T-cell (primary cell): Measurements from ENCODE around the gene SETD5. TPM values are rescaled to one million over a fixed set of nuclear protein-coding genes. Genes with fewer than 3 reads are reported as not detected.

Source experiments
- ATAC-seq, 4 experiments: fragments of 200-7000 bp in 3 of 4; fragments of 150-1000 bp in 1 of 4; cut with Tn5 transposase; replicated peaks in 1 of 4; 1 replicate in 3 of 4; 2 replicates in 1 of 4; pipeline ENCODE4 v1.10.0; 2021; ENCODE audit warnings: moderate library complexity in 3 of 4, mild to moderate bottlenecking in 2 of 4, moderate number of reproducible peaks in 1 of 4
- CTCF ChIA-PET, 2 donors: fragments of 300-600 bp; sonication (Branson Sonifier 250); formaldehyde crosslinking; loops; one replicate each; lab custom pipeline; 2022; ENCODE audit warnings: antibody characterized with exemption in 2 of 2; lab: Charles Lee
- POLR2A ChIA-PET, 2 donors: fragments of 300-600 bp; sonication (Branson Sonifier 250); formaldehyde crosslinking; loops; one replicate each; lab custom pipeline; 2022; ENCODE audit warnings: antibody characterized with exemption in 2 of 2; lab: Charles Lee
- DNase-seq, 35 experiments: peaks; one replicate each; pipeline versions ENCODE4 v3.0.0 to v3.0.0-alpha.2; 2013 to 2023
- H3K27ac ChIP-seq: one replicate; pipeline ENCODE4 v1.5.1; 2013; ENCODE audit warnings: low read length
- H3K27me3 ChIP-seq, 2 experiments: replicated peaks in 1 of 2; 1 replicate in 1 of 2; 2 replicates in 1 of 2; pipeline versions ENCODE4 v1.6.1 to v1.7.0; 2013; ENCODE audit warnings: low read length in 1 of 2, mixed read lengths in 1 of 2; ENCODE audit not compliant: control insufficient read depth in 2 of 2, insufficient read depth in 2 of 2; ENCODE audit errors: extremely low read depth in 1 of 2
- H3K36me3 ChIP-seq, 2 donors: 1 replicate in 1 of 2; 2 replicates in 1 of 2; pipeline versions ENCODE4 v1.6.1 to v1.7.0; 2013; ENCODE audit warnings: low read length in 1 of 2; ENCODE audit not compliant: control insufficient read depth in 2 of 2, insufficient read depth in 1 of 2; ENCODE audit errors: extremely low read depth in 1 of 2
- H3K4me1 ChIP-seq, 2 experiments: 1 replicate in 1 of 2; 2 replicates in 1 of 2; pipeline versions ENCODE4 v1.6.1 to v1.7.0; 2013; ENCODE audit warnings: low read length in 2 of 2, mixed read lengths in 1 of 2; ENCODE audit not compliant: insufficient read depth in 2 of 2, control insufficient read depth in 1 of 2; ENCODE audit errors: extremely low read depth in 1 of 2
- H3K4me3 ChIP-seq, 2 donors: 1 replicate in 1 of 2; 2 replicates in 1 of 2; pipeline versions ENCODE4 v1.5.1 to v1.7.0; 2013; ENCODE audit warnings: mild to moderate bottlenecking in 2 of 2, low read length in 1 of 2, moderate library complexity in 1 of 2; ENCODE audit not compliant: control insufficient read depth in 1 of 2; ENCODE audit errors: extremely low read depth in 1 of 2
- H3K9me3 ChIP-seq: 2 replicates; pipeline ENCODE4 v1.7.0; 2013
- H3K27ac Mint-ChIP-seq, 2 donors: one replicate each; pipeline ENCODE4 v1.8.0; 2020 to 2021; ENCODE audit warnings: mild to moderate bottlenecking in 2 of 2, mixed read lengths in 2 of 2
- H3K27me3 Mint-ChIP-seq, 2 donors: one replicate each; pipeline ENCODE4 v1.8.0; 2021 to 2022; ENCODE audit warnings: mixed read lengths in 2 of 2
- H3K36me3 Mint-ChIP-seq: one replicate; pipeline ENCODE4 v1.8.0; 2021; ENCODE audit warnings: mixed read lengths
- H3K4me1 Mint-ChIP-seq, 3 donors: one replicate each; pipeline ENCODE4 v1.8.0; 2020 to 2022; ENCODE audit warnings: mixed read lengths in 3 of 3, mild to moderate bottlenecking in 1 of 3
- H3K4me3 Mint-ChIP-seq, 3 donors: one replicate each; pipeline ENCODE4 v1.8.0; 2020 to 2022; ENCODE audit warnings: mild to moderate bottlenecking in 3 of 3, mixed read lengths in 3 of 3, moderate library complexity in 3 of 3
- H3K9me3 Mint-ChIP-seq, 3 donors: one replicate each; pipeline ENCODE4 v1.8.0; 2020 to 2022; ENCODE audit warnings: mixed read lengths in 3 of 3
- WGBS: methylation state at CpG from one replicate; pipeline ENCODE4 v1.1.5; 2013; ENCODE audit warnings: missing lambda C conversion rate; ENCODE audit not compliant: insufficient coverage; 5-methylcytosine and 5-hydroxymethylcytosine counted together
- total RNA-seq, 35 experiments: library from RNA in 6 of 35; stranded (reverse) in 6 of 35; fragments of 120-200 nt in 1 of 35; gene quantifications; one replicate each; pipeline versions ENCODE4 v1.2.1 to v1.2.4 and lab custom pipeline; 2013 to 2026

The SETD5 gene
- total RNA-seq, 5 donors from 2014 or later (not counting 1 experiment from before 2014, with no cell fraction given): 119 to 131 (median 125) TPM

DNA sequence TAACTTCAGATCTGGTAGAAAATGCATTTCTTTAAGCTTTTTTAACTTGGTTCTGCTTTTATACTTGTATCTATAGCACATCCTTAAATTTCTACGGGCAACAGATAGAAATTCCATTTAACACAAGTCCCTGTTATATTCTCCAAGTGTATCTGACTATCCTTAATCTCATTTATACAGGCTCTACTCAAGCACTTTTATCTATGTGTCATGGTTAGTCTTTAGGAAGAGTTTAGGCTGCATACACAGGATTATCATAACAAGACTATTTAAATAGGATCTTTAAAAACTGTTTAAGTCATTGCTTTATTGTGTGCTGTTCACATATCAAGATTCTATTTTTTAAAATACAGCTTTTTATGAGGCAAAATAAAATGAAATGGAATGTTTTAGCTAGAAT, 52.7 kb downstream of the SETD5 start:
- ATAC-seq (no peak), DNase-seq (no peak)
- Mint-ChIP-seq H3K4me1 (peaks cover 15 to 31% (median 23%) of the 10 kb centered on the region in 3 donors), H3K36me3 (peaks cover 54% of the 10 kb centered on the region), H3K9me3 (no peaks in the 10 kb centered on the region), H3K27ac (peak overlapping the region in 1 of 2 donors; percentile 17), H3K4me3 (no peak overlapping the region), H3K27me3 (no peaks in the 10 kb centered on the region)
- WGBS: no CpG with 5 or more reads among the region's 1 CpG
- H3K4me3 ChIP-seq: no peak overlapping the region
- no peaks in the 10 kb centered on the region for H3K9me3 ChIP-seq
- H3K27me3 ChIP-seq: no peaks in the 10 kb centered on the region
- ChIA-PET CTCF (interaction anchor here (0.5 to 1.7 kb wide), 3 partner anchors 26 to 807 kb away, joined by 4 to 8 read pairs (median 5); no protein-coding TSS in a partner anchor), POLR2A (no interaction called here)
- H3K36me3 ChIP-seq: peaks cover 11 to 77% of the 10 kb centered on the region in 2 donors
- H3K27ac ChIP-seq: no peak overlapping the region
- H3K4me1 ChIP-seq: peaks cover 0 to 4% of the 10 kb centered on the region in 2 experiments

DNA sequence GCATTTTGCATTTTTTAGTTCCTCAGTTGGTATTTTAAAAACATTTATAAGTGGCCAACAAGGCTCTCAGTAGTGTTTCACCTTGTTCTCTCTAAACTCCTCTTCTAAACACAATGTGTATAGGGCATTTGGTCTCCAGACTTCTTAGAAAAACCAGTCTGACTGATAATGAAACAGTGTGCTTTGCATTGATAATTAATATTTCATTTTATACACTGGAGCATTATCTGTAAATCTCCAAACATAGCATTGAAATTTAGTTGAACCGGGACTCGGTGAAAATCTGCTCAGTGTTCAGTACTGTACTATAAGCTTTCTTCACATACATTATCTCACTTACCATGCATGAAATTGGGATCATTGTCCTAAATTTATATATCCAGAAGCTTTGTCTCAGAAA, 53.6 kb downstream of the SETD5 start:
- Histone ChIP-seq H3K27me3 (no peaks in the 10 kb centered on the region), H3K36me3 (peaks cover 11 to 74% of the 10 kb centered on the region in 2 donors), H3K4me3 (no peak overlapping the region), H3K27ac (no peak overlapping the region), H3K4me1 (peaks cover 0 to 4% of the 10 kb centered on the region in 2 experiments), H3K9me3 (no peaks in the 10 kb centered on the region)
- Mint-ChIP-seq H3K27me3 (no peaks in the 10 kb centered on the region), H3K4me3 (no peak overlapping the region), H3K4me1 (peaks cover 15 to 31% (median 23%) of the 10 kb centered on the region in 3 donors), H3K27ac (peak overlapping the region in 1 of 2 donors; percentile 89), H3K9me3 (no peaks in the 10 kb centered on the region), H3K36me3 (peaks cover 52% of the 10 kb centered on the region)
- no CpG with 5 or more reads among the region's 2 CpGs for WGBS
- CTCF ChIA-PET: interaction anchor here in 1 of 2 donors (1.7 kb wide), 1 partner anchor 98 kb away, joined by 4 read pairs; no protein-coding TSS in a partner anchor
- DNase-seq (no peak), ATAC-seq (no peak)
- POLR2A ChIA-PET: no interaction called here

DNA sequence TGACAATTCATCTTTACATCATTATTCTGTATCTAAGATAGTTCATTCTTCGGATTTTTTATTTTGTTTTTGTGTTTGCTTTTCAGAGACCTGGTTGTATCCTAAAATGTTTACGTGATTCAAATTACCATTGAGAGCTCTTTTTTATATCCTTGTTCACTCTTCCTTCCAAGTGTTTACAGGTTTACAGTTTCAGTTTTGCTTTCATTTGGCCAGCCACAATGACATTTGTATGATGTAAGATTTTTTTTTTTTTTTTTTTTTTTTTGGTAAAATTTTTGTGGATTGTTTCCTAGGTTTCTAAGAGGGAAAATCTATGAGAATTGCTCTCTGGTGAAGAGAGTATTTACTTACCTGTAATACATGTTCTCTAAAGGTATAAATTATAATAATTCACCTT, 55.0 kb downstream of the SETD5 start:
- POLR2A ChIA-PET: interaction anchor here in 1 of 2 donors (0.7 to 1.2 kb wide), 2 partner anchors 15 to 56 kb away, joined by 7 to 13 read pairs; no protein-coding TSS in a partner anchor
- H3K4me3 Mint-ChIP-seq: peak overlapping the region in 2 of 3 donors; percentile 13 to 18
- WGBS: no CpG with 5 or more reads among the region's 2 CpGs
- H3K9me3 Mint-ChIP-seq: no peaks in the 10 kb centered on the region
- peaks cover 8 to 65% of the 10 kb centered on the region in 2 donors for H3K36me3 ChIP-seq
- H3K27ac ChIP-seq: peak overlapping the region; percentile 39
- peaks cover 0 to 4% of the 10 kb centered on the region in 2 experiments for H3K4me1 ChIP-seq
- DNase-seq (peak in 1 of 35 experiments; percentile 39), ATAC-seq (peak in 1 of 4 experiments; percentile 63)
- H3K27ac Mint-ChIP-seq: peak overlapping the region; percentile 59 to 89
- no peaks in the 10 kb centered on the region for H3K27me3 Mint-ChIP-seq
- no peak overlapping the region for H3K4me3 ChIP-seq
- CTCF ChIA-PET: interaction anchor here (0.6 to 1.7 kb wide), 8 partner anchors 10 to 578 kb away, joined by 3 to 9 read pairs (median 4); partner anchors contain the start of gene THUMPD3 (in 1 of the 2)
- H3K9me3 ChIP-seq: no peaks in the 10 kb centered on the region
- H3K4me1 Mint-ChIP-seq: peaks cover 15 to 31% (median 23%) of the 10 kb centered on the region in 3 donors
- H3K27me3 ChIP-seq: no peaks in the 10 kb centered on the region
- peaks cover 46% of the 10 kb centered on the region for H3K36me3 Mint-ChIP-seq

DNA sequence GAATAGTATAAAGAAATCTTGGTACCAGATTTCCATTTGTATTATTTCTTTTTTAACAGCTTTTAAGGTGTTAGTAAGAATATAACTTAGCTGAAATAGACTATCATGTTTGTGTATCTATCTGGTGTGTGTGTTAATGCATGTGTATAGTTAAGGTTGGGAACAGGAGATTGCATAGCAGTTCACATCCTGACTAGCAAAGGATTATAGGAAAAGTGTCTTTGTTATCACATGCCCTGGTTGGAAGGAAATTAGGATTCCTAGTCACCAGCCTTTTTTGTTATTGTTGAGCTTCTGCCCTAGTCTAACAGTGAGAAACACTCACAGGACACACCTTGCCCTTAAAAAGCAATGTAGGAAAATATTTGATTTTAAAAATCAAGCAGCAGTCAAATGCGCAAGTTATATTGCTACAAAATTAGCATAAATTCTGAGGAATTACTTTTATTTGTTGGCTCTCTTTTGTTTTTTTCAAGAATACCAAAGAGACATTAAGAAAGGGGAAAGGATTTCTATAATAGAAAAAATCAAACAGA, 58.2 kb downstream of the SETD5 start:
- WGBS: no CpG with 5 or more reads among the region's 1 CpG
- Mint-ChIP-seq H3K4me1 (peaks cover 15 to 20% (median 17%) of the 10 kb centered on the region in 3 donors), H3K27me3 (no peaks in the 10 kb centered on the region), H3K4me3 (no peak overlapping the region), H3K9me3 (no peaks in the 10 kb centered on the region), H3K36me3 (peaks cover 24% of the 10 kb centered on the region), H3K27ac (no peak overlapping the region)
- no peak overlapping the region for H3K27ac ChIP-seq
- peaks cover 0 to 4% of the 10 kb centered on the region in 2 experiments for H3K4me1 ChIP-seq
- H3K27me3 ChIP-seq: no peaks in the 10 kb centered on the region
- H3K4me3 ChIP-seq: no peak overlapping the region
- ChIA-PET CTCF (no interaction called here), POLR2A (interaction anchor here in 1 of 2 donors (0.6 to 0.7 kb wide), 2 partner anchors 16 to 251 kb away, joined by 3 to 4 read pairs; no protein-coding TSS in a partner anchor)
- ATAC-seq (no peak), DNase-seq (no peak)
- H3K9me3 ChIP-seq: no peaks in the 10 kb centered on the region
- peaks cover 5 to 54% of the 10 kb centered on the region in 2 donors for H3K36me3 ChIP-seq

DNA sequence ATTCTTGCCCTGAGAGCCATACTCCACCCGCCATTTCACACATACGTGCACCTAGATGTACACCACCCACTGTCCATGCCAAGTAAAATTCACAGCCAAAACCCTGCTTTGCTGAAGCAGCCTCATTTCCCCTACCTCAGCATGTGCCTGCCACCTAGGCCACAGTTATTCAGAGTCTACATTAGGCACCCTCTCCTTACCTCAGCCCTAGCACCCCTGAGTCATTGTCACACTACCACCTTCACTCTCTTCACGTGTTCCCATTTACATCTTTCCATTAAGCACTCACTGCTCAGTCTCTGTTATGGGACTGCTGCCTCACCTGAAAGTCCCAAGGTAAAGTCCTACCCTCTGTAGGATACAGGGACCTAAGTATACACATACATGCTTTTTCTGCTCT, 70.0 kb downstream of the SETD5 start:
- no peak for DNase-seq
- WGBS: 100% methylated on average over 2 of the region's 3 CpGs
- ChIA-PET CTCF (no interaction called here), POLR2A (interaction anchor here (0.6 kb wide), 2 partner anchors 15 to 365 kb away, joined by 3 to 13 read pairs; no protein-coding TSS in a partner anchor)
- Histone ChIP-seq H3K27me3 (no peaks in the 10 kb centered on the region), H3K9me3 (no peaks in the 10 kb centered on the region), H3K4me3 (no peak overlapping the region), H3K4me1 (no peaks in the 10 kb centered on the region), H3K36me3 (peaks cover 6 to 92% of the 10 kb centered on the region in 2 donors), H3K27ac (no peak overlapping the region)
- Mint-ChIP-seq H3K27me3 (no peaks in the 10 kb centered on the region), H3K9me3 (no peaks in the 10 kb centered on the region), H3K36me3 (peaks cover 64% of the 10 kb centered on the region), H3K4me3 (no peak overlapping the region), H3K4me1 (peaks cover 0 to 1% (median 0%) of the 10 kb centered on the region in 3 donors), H3K27ac (no peak overlapping the region)
- no peak for ATAC-seq

DNA sequence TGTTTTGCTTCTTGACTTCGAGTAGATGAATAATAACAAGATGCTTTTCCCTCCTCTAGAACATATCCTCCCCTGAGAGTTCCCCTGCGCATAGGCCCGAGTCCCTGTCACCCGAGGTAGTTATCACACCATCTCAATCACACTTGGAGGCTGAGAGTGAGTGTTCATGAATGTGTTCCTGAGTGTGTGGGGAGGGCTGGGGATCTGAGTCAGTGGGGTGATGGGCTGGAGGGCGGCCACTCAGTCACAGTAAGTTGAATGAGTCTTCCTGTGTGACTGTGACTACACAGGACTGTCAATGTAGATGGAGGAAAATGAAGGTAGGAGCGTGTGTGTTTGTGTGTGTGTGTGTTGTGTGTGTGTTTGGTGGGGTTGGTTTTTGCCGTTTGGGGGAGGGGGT, 71.0 kb downstream of the SETD5 start:
- CTCF ChIA-PET: no interaction called here
- H3K36me3 Mint-ChIP-seq: peaks cover 72% of the 10 kb centered on the region
- Histone ChIP-seq H3K4me1 (no peaks in the 10 kb centered on the region), H3K9me3 (no peaks in the 10 kb centered on the region), H3K27me3 (no peaks in the 10 kb centered on the region), H3K4me3 (no peak overlapping the region), H3K36me3 (peaks cover 10 to 92% of the 10 kb centered on the region in 2 donors), H3K27ac (no peak overlapping the region)
- H3K9me3 Mint-ChIP-seq: no peaks in the 10 kb centered on the region
- H3K27me3 Mint-ChIP-seq: no peaks in the 10 kb centered on the region
- no peak for DNase-seq
- WGBS: 88% methylated on average over 3 of the region's 7 CpGs
- H3K4me3 Mint-ChIP-seq: no peak overlapping the region
- H3K4me1 Mint-ChIP-seq: peaks cover 0 to 1% (median 0%) of the 10 kb centered on the region in 3 donors
- H3K27ac Mint-ChIP-seq: peak overlapping the region; percentile 6 to 26
- no peak for ATAC-seq
- POLR2A ChIA-PET: interaction anchor here in 1 of 2 donors (0.5 kb wide), 1 partner anchor 171 kb away, joined by 3 read pairs; no protein-coding TSS in a partner anchor
